HTR-8/SVneo (cell line): ENCODE measurements around the gene WASF3.

Experiments used
- DNase-seq: peaks from one replicate; pipeline ENCODE4 v3.0.0; 2011; ENCODE audit warnings: low spot score, mixed read lengths; ENCODE audit not compliant: insufficient read length
- FAIRE-seq: peaks from 2 replicates; lab custom pipeline; 2011; peaks lifted over from hg19 to GRCh38; lab: Jason Lieb, UNC

Gene WASF3

GRCh38 chr13:26584713-26585112, 27.2 kb downstream of the WASF3 start:
- DNase-seq (peak; percentile 28), FAIRE-seq (no peak)

GRCh38 chr13:26585136-26585535, 27.7 kb downstream of the WASF3 start:
- DNase-seq (no peak), FAIRE-seq (no peak)

GRCh38 chr13:26587251-26587650, 29.8 kb downstream of the WASF3 start:
- FAIRE-seq (no peak), DNase-seq (no peak)

- FAIRE-seq, result no peak
- DNase-seq, result no peak
Measured at GRCh38 chr13:26589226-26589625, 31.7 kb downstream of the WASF3 start.

GRCh38 chr13:26589754-26590153, 32.3 kb downstream of the WASF3 start:
- DNase-seq (no peak), FAIRE-seq (no peak)

- no peak for DNase-seq
- no peak for FAIRE-seq
Measured at GRCh38 chr13:26590379-26590778, 32.9 kb downstream of the WASF3 start.

- no peak for DNase-seq
- no peak for FAIRE-seq
Measured at GRCh38 chr13:26590951-26591350, 33.5 kb downstream of the WASF3 start.

- DNase-seq, result no peak
- no peak for FAIRE-seq
Measured at GRCh38 chr13:26591672-26592071, 34.2 kb downstream of the WASF3 start.

GRCh38 chr13:26593661-26594060, 36.2 kb downstream of the WASF3 start:
- DNase-seq (no peak), FAIRE-seq (no peak)

GRCh38 chr13:26594363-26594762, 36.9 kb downstream of the WASF3 start:
- DNase-seq (no peak), FAIRE-seq (no peak)

GRCh38 chr13:26596458-26596857, 39.0 kb downstream of the WASF3 start:
- FAIRE-seq, result no peak

GRCh38 chr13:26599403-26599802, 41.9 kb downstream of the WASF3 start:
- FAIRE-seq (no peak), DNase-seq (no peak)

More at GRCh38 chr13:26596458-26596857, 39.0 kb downstream of the WASF3 start:
- no peak for DNase-seq

- DNase-seq (no peak), FAIRE-seq (no peak)
Measured at GRCh38 chr13:26599860-26600259, 42.4 kb downstream of the WASF3 start.

GRCh38 chr13:26600343-26600742, 42.9 kb downstream of the WASF3 start:
- no peak for FAIRE-seq
- DNase-seq, result no peak

- FAIRE-seq (no peak), DNase-seq (peak; percentile 36)
Measured at GRCh38 chr13:26601669-26602068, 44.2 kb downstream of the WASF3 start.

GRCh38 chr13:26602783-26603182, 45.3 kb downstream of the WASF3 start:
- FAIRE-seq (no peak), DNase-seq (no peak)

- no peak for FAIRE-seq
- no peak for DNase-seq
Measured at GRCh38 chr13:26604784-26605545, 47.5 kb downstream of the WASF3 start.

GRCh38 chr13:26605845-26606244, 48.4 kb downstream of the WASF3 start:
- FAIRE-seq (no peak), DNase-seq (no peak)

- FAIRE-seq (no peak), DNase-seq (no peak)
Measured at GRCh38 chr13:26606631-26607030, 49.1 kb downstream of the WASF3 start.

GRCh38 chr13:26614721-26615120, 57.2 kb downstream of the WASF3 start:
- FAIRE-seq (no peak), DNase-seq (no peak)

GRCh38 chr13:26616126-26616525, 58.6 kb downstream of the WASF3 start:
- DNase-seq (no peak), FAIRE-seq (no peak)

- DNase-seq, result no peak
- FAIRE-seq, result no peak
Measured at GRCh38 chr13:26618726-26619125, 61.2 kb downstream of the WASF3 start.
